AG09319 (cell line): ENCODE results near the gene SCP2D1.

Source experiments
- DNase-seq: peaks from one replicate; pipeline ENCODE4 v3.0.0-alpha.2; 2010; ENCODE audit warnings: low read depth; ENCODE audit errors: extremely low read depth
- CTCF ChIP-seq: IDR thresholded peaks from 2 replicates; pipeline ENCODE4 v1.5.1; 2011; ENCODE audit warnings: low read depth, mild to moderate bottlenecking, inconsistent platforms, low read length, moderate library complexity

SCP2D1 gene

GRCh38 chr20:18811904-18812303, 1.7 kb upstream of the SCP2D1 start:
- TF ChIP-seq CTCF: no peak
- DNase-seq: no peak

GRCh38 chr20:18815194-18815942, 1.8 kb downstream of the SCP2D1 start:
- no peak for DNase-seq
- no peak for TF ChIP-seq CTCF

GRCh38 chr20:18822832-18823231, 9.2 kb downstream of the SCP2D1 start:
- DNase-seq: no peak
- TF ChIP-seq CTCF: no peak

- DNase-seq: no peak
- no peak for TF ChIP-seq CTCF
Observed at GRCh38 chr20:18831830-18832499, 18.4 kb downstream of the SCP2D1 start.

- TF ChIP-seq CTCF: no peak
- DNase-seq: no peak
Observed at GRCh38 chr20:18832546-18833200, 19.1 kb downstream of the SCP2D1 start.

- DNase-seq: no peak
- no peak for TF ChIP-seq CTCF
Observed at GRCh38 chr20:18835466-18836256, 22.1 kb downstream of the SCP2D1 start.
